ENCODE results near the gene CPSF4.

GRCh38 chr7:99485094-99485493 is 46.4 kb downstream of the CPSF4 start:
- TF ChIP-seq CTCF (IDR thresholded peaks at IDR 0.05), result no peak
- no peak for TF ChIP-seq EZH2 (IDR thresholded peaks at IDR 0.05; ENCODE audit: borderline replicate concordance, insufficient read depth, low read depth, low read length, poor library complexity, severe bottlenecking)
